Colonic mucosa (tissue), 4 donors: ENCODE data around the gene CCDC38. TPM values are rescaled to one million over a fixed set of nuclear protein-coding genes. Genes with fewer than 3 reads are reported as not detected.
A peak's percentile ranks its signal among the peaks of the same experiment; 100 is the strongest.

Source experiments
- DNase-seq: peaks from one replicate; pipeline ENCODE4 v3.0.0-alpha.2; 2020
- H3K27ac ChIP-seq: fragments of 200-600 bp; one replicate; pipeline ENCODE4 v1.8.0; 2021
- H3K27me3 ChIP-seq: fragments of 200-600 bp; one replicate; pipeline ENCODE4 v1.8.0; 2021
- H3K36me3 ChIP-seq: fragments of 200-600 bp; one replicate; pipeline ENCODE4 v1.8.0; 2021
- H3K4me1 ChIP-seq: fragments of 200-600 bp; one replicate; pipeline ENCODE4 v1.8.0; 2021; ENCODE audit warnings: mild to moderate bottlenecking
- H3K4me3 ChIP-seq: fragments of 200-600 bp; one replicate; pipeline ENCODE4 v1.8.0; 2021
- H3K9ac ChIP-seq, 2 donors: one replicate each; pipeline ENCODE4 v1.7.0; 2013; ENCODE audit warnings: control low read depth in 2 of 2, low read depth in 2 of 2, low read length in 2 of 2
- H3K9me3 ChIP-seq: fragments of 200-600 bp; one replicate; pipeline ENCODE4 v1.8.0; 2021
- intact Hi-C: fragments of 100-400 bp; cut with DNase I; formaldehyde crosslinking; loops from one replicate; pipeline ENCODE4 v1.14.1; 2022
- total RNA-seq, 2 donors: library from RNA; stranded (reverse); fragmentation: NEBNext Ultra II Directional in 1 of 2; extraction: Animal tissue kit (Norgen Biotek cat#: 25700) in 1 of 2; gene quantifications; one replicate each; pipeline ENCODE4 v1.2.1, GENCODE V29; 2021
- TF ChIP-seq, protein P1 (sequence below): fragments of 200-600 bp; IDR thresholded peaks from one replicate; pipeline ENCODE4 v1.8.0; 2022; ENCODE audit warnings: antibody characterized with exemption, mild to moderate bottlenecking
- donor health status: healthy.
- donor health status: DM: no; HTN: no; CAD: no.
- donor health status: DM: no; HTN: no; CAD: no.

Gene CCDC38
- total RNA-seq, 2 donors from 2014 or later: not detected

DNA sequence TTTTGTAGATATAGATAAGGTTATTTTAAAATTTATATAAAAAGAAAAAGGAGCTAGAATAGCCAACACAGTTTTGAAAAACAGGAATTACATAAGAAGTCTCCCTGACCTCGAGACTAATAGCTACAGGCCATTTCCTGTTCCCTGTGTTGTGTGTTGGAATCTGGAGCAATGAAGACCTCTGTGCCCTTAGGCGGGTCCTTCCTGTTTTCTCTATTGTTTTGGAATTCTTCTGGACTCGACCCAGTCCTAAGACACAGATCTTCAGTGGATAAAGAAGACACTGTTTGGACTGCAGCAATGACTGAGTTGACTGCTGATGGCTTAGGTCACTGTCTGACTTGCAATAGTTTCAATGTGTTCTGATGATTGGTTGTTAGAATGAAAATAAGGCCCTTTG, 57.4 kb downstream of the CCDC38 start:
- no peak overlapping the region for H3K27ac ChIP-seq
- no peaks in the 10 kb centered on the region for H3K36me3 ChIP-seq
- TF ChIP-seq, protein P1, sequence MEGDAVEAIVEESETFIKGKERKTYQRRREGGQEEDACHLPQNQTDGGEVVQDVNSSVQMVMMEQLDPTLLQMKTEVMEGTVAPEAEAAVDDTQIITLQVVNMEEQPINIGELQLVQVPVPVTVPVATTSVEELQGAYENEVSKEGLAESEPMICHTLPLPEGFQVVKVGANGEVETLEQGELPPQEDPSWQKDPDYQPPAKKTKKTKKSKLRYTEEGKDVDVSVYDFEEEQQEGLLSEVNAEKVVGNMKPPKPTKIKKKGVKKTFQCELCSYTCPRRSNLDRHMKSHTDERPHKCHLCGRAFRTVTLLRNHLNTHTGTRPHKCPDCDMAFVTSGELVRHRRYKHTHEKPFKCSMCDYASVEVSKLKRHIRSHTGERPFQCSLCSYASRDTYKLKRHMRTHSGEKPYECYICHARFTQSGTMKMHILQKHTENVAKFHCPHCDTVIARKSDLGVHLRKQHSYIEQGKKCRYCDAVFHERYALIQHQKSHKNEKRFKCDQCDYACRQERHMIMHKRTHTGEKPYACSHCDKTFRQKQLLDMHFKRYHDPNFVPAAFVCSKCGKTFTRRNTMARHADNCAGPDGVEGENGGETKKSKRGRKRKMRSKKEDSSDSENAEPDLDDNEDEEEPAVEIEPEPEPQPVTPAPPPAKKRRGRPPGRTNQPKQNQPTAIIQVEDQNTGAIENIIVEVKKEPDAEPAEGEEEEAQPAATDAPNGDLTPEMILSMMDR: no peak
- H3K4me1 ChIP-seq: no peaks in the 10 kb centered on the region
- no peaks in the 10 kb centered on the region for H3K27me3 ChIP-seq
- no peak overlapping the region for H3K4me3 ChIP-seq
- intact Hi-C loops: no loop called here
- DNase-seq: no peak
- H3K9ac ChIP-seq: no peak overlapping the region
- H3K9me3 ChIP-seq: no peaks in the 10 kb centered on the region

DNA sequence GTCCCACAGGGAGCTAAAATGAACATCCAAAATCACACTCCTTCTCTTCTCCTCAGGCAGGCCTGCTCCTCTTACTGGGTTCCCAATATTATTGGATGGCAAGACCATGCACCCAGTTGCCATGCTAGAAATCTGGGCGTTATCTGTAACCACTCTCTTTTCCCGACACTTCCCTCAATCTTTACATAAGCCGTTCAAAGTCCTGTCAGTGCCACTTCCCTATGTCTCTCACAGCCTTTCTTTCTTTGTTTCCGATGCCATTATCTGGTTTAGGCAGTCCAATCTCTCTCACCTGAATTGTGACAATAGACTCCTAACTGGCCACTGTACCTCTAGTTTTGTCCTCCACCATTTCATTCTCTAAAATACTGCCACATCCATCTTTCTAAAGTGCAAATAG, 59.5 kb downstream of the CCDC38 start:
- Histone ChIP-seq H3K27me3 (no peaks in the 10 kb centered on the region), H3K36me3 (no peaks in the 10 kb centered on the region), H3K9me3 (no peaks in the 10 kb centered on the region), H3K27ac (no peak overlapping the region), H3K4me1 (no peaks in the 10 kb centered on the region), H3K9ac (no peak overlapping the region), H3K4me3 (no peak overlapping the region)
- TF ChIP-seq, protein P1: no peak
- peak; percentile 21 for DNase-seq
- intact Hi-C loops: no loop called here

DNA sequence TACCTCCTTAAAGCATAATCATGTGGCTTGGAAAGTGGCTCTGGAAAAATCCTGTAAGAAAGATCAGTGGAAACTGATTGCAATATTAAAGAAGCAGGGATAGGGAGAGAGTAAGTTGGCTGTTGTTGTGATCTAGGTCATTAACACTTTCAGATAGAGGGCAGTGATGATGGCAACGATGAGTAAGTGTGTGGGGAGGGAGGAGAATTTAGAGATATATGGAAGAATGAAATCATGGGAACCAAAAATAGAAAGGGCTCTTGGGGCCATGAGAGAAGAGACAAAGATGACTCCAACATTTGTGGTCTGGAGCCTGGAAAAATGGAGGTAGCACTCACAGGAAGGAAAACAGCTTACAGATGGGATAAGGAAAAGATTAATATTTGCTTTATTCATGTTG, 60.3 kb downstream of the CCDC38 start:
- Histone ChIP-seq H3K4me1 (no peaks in the 10 kb centered on the region), H3K9me3 (no peaks in the 10 kb centered on the region), H3K27ac (no peak overlapping the region), H3K36me3 (no peaks in the 10 kb centered on the region), H3K9ac (no peak overlapping the region), H3K4me3 (no peak overlapping the region), H3K27me3 (no peaks in the 10 kb centered on the region)
- DNase-seq: no peak
- TF ChIP-seq, protein P1: no peak
- intact Hi-C loops: no loop called here

DNA sequence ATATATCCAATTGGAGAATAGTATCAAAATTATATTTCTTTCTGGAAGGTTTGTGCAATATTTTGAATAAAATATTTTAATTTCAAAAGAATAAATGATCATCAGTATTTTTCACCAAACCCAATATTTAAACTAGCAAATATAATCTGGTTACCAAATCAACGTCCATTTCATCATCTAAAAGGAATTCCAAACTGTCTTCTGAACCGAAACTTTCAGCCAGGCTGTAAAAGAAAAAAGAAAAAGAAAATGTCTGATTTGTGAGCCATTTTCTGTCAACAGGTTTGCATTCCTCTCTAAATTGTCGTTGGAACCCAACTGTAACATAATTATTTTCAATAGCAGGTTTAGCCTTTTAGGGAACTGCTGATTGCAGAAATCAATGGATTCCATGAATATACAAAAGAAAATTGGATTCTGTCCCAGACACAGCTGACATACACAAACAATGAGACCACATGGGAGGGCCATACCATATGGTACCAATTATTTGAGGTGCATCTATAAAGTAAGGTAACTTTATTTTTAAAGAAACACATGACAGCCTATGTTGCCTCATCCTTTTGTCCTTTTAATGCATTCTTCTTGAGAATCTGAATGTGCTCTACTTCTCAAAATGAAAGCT, 61.0 kb downstream of the CCDC38 start:
- Histone ChIP-seq H3K4me1 (no peaks in the 10 kb centered on the region), H3K27ac (no peak overlapping the region), H3K9me3 (no peaks in the 10 kb centered on the region), H3K4me3 (no peak overlapping the region), H3K36me3 (no peaks in the 10 kb centered on the region), H3K9ac (no peak overlapping the region), H3K27me3 (no peaks in the 10 kb centered on the region)
- intact Hi-C loops: no loop called here
- TF ChIP-seq, protein P1: no peak
- no peak for DNase-seq

DNA sequence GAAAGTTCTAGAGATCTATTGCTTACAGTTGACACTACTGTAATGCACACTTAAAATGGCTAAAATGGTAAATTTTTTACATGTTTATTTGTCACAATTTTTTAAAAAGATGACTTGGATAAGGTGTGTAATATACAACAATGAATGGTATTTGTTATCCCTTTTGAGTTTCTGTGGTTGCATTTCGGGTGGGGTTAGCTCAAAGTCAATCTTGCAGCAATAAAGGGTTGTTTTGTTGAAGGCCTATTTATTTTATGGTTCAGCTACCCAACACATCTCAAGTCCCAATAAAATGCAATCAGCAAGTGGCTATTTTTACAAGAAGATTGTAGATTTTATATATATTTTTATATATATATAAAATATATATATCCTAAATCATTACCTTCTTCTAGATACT, 61.5 kb downstream of the CCDC38 start:
- no peaks in the 10 kb centered on the region for H3K27me3 ChIP-seq
- no peak for DNase-seq
- H3K36me3 ChIP-seq: no peaks in the 10 kb centered on the region
- no peak overlapping the region for H3K4me3 ChIP-seq
- no peaks in the 10 kb centered on the region for H3K4me1 ChIP-seq
- no peaks in the 10 kb centered on the region for H3K9me3 ChIP-seq
- TF ChIP-seq, protein P1: no peak
- no peak overlapping the region for H3K9ac ChIP-seq
- no peak overlapping the region for H3K27ac ChIP-seq
- intact Hi-C loops: no loop called here
